ENCODE data around the gene A1BG.

A1BG gene

GRCh38 chr19:58352760-58353671 lies at the start of gene A1BG:
TSS of gene A1BG (minus strand) at chr19:58353492. CDS start at chr19:58353437, 55 bp downstream.
- DNase-seq = no peak

GRCh38 chr19:58401840-58402421 lies 48.6 kb upstream of the A1BG start:
- DNase-seq = peak in 1 of 2 donors; percentile 38

- peak; percentile 98 to 100 for DNase-seq
Measured at GRCh38 chr19:58400916-58401839, 47.9 kb upstream of the A1BG start.

GRCh38 chr19:58400316-58400915 lies 47.1 kb upstream of the A1BG start:
- no peak for DNase-seq

- DNase-seq = no peak
Measured at GRCh38 chr19:58399903-58400302, 46.6 kb upstream of the A1BG start.

- DNase-seq = no peak
Measured at GRCh38 chr19:58398545-58398944, 45.3 kb upstream of the A1BG start.

- DNase-seq = no peak
Measured at GRCh38 chr19:58398087-58398486, 44.8 kb upstream of the A1BG start.

- no peak for DNase-seq
Measured at GRCh38 chr19:58397533-58398037, 44.3 kb upstream of the A1BG start.

GRCh38 chr19:58396691-58397532 lies 43.6 kb upstream of the A1BG start:
- no peak for DNase-seq

GRCh38 chr19:58395979-58396627 lies 42.8 kb upstream of the A1BG start:
- DNase-seq = no peak

- no peak for DNase-seq
Measured at GRCh38 chr19:58395220-58395978, 42.1 kb upstream of the A1BG start, which contains the start of gene RNF225. TSS of gene RNF225 (plus strand) at chr19:58395656. CDS start at chr19:58396090, 434 bp downstream.

- DNase-seq = no peak
Measured at GRCh38 chr19:58394821-58395219, 41.5 kb upstream of the A1BG start.

GRCh38 chr19:58393725-58394033 lies 40.4 kb upstream of the A1BG start:
- no peak for DNase-seq

- DNase-seq = no peak
Measured at GRCh38 chr19:58392945-58393724, 39.8 kb upstream of the A1BG start.

GRCh38 chr19:58388175-58388526 lies 34.9 kb upstream of the A1BG start:
- no peak for DNase-seq

GRCh38 chr19:58387338-58388174 lies 34.3 kb upstream of the A1BG start:
- DNase-seq = no peak

GRCh38 chr19:58386576-58387337 lies 33.5 kb upstream of the A1BG start, which contains the start of gene RPS5:
TSS of gene RPS5 (plus strand) at chr19:58387269. CDS start at chr19:58388138, 869 bp downstream.
- DNase-seq = peak; percentile 98

Measured in CD4-positive, alpha-beta T cell treated with Interferon alpha-2 for 1 hour (primary cell).